Measurements from ENCODE around the gene RFPL1. TPM values are rescaled to one million over a fixed set of nuclear protein-coding genes. Genes with fewer than 3 reads are reported as not detected.
"Not testable (repeated sequence)": the region's sequence is repeated elsewhere in the genome, so short reads cannot be mapped to it uniquely, and the experiment has no call there.

Gene RFPL1
- 0.15 TPM in 1 of 2 replicates, not detected in the other for total RNA-seq

DNA sequence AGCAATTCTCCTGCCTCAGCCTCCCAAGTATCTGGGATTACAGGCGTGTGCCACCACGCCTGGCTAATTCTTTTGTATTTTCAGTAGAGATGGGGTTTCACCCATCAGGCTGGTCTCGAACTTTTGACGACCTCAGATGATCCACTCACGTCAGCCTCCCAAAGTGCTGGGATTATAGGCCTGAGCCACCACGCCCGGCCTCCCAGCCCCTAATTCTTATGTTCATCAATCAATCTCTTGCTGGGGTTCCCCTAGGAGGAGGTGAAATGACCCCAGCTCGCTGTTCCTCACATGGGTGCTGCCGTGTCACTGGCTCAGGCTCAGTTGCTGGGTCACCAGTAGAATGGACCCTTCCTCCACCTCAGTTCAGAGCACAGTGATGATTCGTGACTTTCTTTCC is at the start of gene RFPL1:
TSS of gene RFPL1 (plus strand) at position 301 of the 400 bp plus-strand sequence.
- intact Hi-C loops (cut with micrococcal nuclease) = not testable (repeated sequence)

DNA sequence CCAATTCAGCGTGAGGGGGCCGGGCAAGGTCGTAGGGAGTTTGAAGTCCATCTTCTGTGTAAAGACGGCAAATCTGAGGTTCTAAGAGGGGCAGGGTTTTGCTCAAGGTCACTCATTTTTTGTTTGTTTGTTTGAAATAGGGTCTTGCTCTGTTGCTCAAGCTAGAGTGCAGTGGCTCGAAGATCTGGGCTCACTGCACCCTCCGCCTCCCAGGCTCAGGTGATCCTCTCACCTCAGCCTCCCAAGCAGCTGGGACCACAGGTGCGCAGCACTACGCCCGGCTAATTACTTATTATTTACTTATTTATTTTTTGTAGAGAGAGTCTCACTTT is 49.7 kb upstream of the RFPL1 start:
- intact Hi-C loops (cut with micrococcal nuclease) = loop anchor here (1.0 to 5.0 kb wide), 6 partner anchors 27 to 449 kb away; partner anchors contain the start of genes ASCC2, EWSR1, GAS2L1 and NF2

DNA sequence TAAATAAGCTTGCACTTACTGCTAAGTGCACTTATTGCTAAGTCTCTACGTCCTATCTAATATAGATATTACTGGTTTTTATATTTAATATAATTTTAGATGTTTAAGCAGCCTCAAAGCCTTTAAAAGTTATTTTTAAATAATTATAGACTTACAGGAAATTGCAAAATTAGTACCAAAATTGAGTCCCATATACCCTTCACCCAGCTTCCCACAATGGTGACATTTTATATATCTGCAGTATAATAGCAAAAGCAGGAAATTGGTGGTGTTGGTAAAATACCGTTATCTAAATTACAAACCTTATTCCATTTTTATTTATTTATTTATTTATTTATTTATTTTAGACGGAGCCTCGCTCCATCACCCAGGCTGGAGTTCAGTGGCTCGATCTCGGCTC is 48.1 kb upstream of the RFPL1 start:
- intact Hi-C loops (cut with micrococcal nuclease) = no loop called here

DNA sequence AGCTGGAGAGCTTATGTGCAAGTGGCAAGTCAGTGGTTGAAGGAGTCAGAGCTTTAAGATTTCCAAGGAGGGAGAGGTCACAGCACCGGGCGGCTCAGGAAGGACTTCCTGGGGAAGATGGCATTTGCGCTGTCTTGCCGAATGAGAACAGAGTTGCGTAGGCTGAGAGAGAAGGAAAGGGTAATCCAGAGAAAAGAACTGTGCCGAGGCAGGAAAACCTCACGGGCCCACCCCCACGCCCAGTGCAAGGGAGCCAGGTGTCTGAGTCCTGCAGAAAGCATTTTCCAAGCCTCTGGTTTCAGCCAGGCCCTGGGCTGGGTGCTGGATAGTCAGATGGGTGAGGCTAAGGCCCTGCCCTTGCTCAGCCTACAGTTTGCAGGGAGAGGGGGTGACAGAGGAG is 46.8 kb upstream of the RFPL1 start:
- intact Hi-C loops (cut with micrococcal nuclease) = no loop called here

DNA sequence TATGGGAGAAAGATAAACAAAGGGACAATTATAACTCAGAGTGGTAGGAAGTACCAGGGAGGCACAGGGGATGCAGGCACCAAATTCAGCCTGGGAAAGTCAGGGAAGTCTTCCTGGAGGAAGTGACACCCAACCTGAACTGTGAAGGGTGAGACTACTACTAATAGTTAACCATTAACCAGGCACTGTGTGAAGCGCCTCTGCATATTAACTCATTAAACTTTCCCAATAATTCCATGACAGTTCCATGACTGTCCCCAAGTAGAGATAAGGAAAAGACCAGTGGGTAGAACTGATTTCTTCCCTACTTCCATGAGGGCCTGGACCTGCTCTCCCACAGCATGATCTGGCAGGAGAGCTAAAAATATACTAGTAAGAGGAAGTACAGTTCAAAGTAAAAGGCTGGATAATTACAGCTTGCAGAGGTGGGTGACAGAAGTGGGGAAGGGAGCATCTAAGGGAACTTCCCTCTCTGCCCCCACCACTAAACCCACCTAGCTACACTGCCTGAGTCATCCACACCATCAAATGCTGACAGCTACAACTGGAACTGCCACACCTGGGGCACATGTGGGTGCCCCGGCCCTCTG is 45.3 kb upstream of the RFPL1 start:
- intact Hi-C loops (cut with micrococcal nuclease) = no loop called here

DNA sequence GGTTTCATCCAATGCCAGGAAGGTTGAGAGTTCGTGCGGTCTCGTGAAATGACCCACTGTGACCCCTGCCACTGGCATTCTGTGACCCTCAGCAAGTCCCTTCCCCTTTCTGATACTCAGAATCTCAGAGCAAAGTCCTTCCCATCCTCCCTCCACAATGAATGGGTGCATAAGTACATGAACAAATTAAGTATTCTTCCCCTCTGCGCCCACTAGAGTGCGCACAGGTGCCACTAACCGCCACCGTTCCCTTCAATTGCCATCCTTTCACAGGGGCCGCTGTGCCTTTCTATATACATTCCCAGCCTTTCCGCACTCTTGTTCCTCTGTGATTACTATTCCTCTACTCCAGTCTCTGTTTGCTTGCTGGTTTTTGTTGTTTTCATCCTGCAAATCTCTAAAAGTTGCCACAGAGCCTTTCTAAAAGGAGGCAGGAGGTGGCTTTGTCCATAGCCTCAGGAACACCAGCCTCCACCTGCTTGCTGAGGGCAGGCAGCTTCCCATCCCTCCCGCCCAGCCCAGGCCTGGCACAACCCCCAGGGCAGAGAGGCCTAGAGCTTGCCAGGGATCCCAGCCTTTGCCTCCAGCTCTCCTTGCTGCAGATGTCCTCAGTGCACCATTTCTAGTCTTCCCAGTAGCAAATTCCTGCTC is 43.3 kb upstream of the RFPL1 start:
- intact Hi-C loops (cut with micrococcal nuclease) = loop anchor here (1.0 to 2.0 kb wide), 7 partner anchors 20 to 694 kb away; partner anchors contain the start of genes UQCR10 and ZMAT5

DNA sequence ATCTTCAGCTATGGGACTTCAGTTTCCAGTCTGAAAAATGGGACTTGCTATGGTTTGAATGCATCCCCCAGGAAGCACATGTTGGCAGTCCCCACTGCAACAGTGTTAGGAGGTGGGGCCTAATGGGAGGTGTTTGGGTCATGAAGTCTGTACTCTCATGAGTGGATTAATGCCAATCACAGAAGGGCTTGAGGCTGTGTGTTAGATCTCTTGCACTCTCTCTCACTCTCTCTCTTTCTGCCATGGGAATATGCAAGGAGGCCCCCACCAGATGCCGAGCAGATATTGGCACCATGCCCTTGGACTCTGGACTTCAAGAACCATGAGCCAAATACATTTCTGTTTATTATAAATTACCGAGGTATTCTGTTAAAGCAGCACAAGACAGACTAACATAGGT is 42.3 kb upstream of the RFPL1 start:
- intact Hi-C loops (cut with micrococcal nuclease) = no loop called here

DNA sequence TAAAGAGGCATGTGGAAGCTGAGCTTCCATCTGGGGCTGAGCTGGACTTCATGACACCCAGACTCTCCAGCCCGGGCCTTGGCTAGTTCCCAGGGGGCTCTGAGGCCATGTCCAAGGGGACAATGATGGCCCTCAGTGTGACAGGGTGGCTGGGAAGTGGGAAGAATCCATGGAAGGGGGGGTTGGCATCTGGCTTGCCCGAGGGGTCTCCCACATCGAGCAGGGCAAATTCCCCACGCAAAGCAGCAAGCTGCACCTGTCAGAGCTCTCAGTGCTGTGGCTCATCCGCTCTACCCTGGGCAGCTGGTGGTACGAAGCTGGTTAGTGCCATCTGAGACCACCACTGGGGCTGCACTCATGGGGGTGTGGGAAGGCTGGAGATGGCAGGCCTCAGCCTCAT is 40.6 kb upstream of the RFPL1 start:
- intact Hi-C loops (cut with micrococcal nuclease) = no loop called here

DNA sequence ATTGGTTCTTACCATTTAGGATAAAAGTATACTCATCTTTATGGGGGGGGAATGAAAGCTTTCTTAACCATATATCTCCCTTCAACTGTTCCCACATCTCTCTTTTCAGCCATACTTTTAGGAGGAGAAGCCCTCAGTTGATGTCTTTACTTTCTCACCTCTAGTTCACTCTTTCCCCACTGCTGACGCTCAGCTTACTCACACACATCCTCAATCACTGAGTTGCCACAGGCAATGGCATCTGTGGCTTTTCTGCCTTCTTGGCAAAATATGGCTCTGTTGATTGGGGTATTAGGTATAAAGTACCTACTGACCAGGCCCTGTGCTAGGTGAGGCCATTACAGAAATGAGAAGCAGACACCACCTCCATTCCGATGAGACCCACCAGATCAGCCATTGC is 37.8 kb upstream of the RFPL1 start:
- intact Hi-C loops (cut with micrococcal nuclease) = no loop called here

DNA sequence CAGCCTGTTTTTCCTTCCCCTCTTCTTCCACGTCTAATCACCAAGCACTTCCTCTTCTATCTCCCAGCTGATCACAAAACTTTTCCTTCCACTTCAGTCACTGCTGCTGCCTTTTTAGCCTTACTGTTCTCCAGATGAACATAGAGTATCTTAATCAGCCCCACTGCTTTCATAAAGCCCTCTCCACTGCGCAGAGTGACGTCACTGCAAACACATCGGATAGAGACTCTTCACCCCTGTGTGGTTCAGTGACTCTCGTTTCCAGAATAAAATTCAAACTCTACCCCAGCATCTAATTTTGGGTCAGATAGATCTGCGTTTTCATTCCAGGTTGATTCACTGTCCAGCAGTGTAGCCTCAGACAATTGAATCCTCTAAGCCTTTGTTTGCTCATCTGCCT is 36.8 kb upstream of the RFPL1 start:
- intact Hi-C loops (cut with micrococcal nuclease) = not testable (repeated sequence)

DNA sequence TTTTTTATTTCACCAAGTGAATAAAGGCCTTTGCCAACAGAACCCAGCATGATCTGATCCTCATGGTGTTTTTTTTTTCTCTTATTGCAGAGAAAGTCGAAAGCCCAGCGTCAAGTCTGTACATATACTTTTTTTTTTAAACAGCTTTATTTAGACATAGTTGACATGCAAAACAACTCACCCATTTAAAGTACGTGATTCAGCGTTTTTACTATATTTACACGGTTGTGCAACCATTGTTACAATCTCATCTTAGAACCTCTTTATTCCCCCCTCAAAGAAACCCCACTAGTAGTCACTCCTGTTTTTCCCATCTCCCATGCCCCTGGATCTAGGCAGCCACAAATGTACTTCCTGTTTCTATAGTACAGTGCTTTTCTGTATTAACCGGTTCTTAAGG is 29.4 kb upstream of the RFPL1 start:
- intact Hi-C loops (cut with micrococcal nuclease) = no loop called here

DNA sequence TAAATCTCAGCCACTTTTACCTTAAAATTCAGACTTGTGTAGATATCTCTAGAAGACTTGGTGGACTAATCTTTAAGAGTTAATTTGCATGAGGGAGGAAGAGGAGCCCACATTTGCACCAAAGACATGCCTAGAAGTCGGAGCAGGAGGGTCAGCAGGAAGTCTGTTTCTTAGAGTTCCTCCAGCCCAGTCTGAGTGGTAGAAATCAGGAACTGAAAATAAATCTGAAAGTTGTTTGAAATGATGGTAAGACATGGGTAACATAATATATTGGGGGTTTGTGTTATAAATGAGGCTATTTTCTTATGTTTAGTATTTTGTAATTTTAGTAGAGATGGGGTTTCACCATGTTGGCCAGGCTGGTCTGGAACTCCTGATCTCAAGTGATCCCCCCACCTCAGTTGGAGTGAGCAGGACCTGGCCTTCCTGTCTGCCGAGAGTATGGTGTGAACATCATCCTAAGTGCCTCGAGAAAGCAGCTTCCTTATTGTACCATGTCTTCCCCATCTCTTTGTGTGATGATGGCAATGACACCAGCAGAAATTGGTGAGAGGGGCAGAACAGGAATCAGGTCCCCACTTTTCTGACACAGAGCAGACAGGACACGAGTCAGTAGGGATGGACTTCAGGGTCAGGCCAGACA is 26.7 kb upstream of the RFPL1 start:
- intact Hi-C loops (cut with micrococcal nuclease) = not testable (repeated sequence)

DNA sequence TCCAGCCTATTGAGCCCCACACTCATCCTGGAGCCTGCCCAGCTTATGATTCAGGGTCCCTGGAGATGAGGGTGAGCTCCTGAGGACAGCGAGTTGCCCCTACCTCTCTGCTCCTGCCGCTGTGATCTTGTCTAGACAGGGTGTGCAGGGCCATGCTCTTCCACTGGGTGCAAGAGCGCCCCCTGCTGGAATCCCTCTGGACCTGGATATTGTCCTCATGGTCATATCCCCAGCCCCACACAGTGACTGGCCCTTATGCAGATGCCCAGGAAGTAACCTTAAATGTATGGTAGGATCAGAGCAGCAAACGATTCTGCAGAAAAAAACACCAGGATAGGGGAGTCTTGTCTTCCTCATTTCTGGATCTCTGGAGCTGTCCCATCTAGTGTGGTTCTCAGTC is 25.6 kb upstream of the RFPL1 start:
- intact Hi-C loops (cut with micrococcal nuclease) = not testable (repeated sequence)

DNA sequence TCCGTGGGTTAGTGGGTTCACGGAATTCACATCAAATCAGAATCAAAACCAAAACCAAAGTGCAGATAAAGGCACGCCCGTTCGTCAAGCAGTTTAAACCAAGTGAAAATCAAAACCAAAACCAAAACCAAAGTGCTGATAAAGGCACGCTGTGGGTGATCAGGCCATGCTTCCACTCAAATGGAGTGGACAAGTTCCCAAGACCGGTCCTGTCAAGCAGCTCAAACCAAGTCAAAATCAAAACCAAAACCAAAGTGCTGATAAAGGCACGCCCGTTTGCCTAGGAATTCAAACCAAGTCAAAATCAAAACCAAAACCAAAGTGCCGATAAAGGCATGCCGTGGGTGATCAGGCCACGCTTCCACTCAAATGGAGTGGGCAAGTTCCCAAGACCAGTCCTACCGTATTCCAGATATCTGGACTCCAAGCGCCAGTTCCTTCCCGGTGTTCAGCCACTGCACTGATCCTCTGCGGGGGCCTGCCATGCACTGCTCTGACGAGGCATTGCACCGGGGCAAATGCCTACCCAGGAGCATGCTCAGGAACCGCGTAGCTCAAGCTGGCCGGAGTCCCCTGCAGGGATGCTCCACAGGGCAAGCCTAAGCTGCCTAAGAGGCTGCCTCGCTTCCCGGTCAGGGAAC is 23.3 kb upstream of the RFPL1 start:
- intact Hi-C loops (cut with micrococcal nuclease) = loop anchor here (1.0 kb wide), 4 partner anchors 20 to 188 kb away; partner anchors contain the start of genes AP1B1, NF2 and THOC5

DNA sequence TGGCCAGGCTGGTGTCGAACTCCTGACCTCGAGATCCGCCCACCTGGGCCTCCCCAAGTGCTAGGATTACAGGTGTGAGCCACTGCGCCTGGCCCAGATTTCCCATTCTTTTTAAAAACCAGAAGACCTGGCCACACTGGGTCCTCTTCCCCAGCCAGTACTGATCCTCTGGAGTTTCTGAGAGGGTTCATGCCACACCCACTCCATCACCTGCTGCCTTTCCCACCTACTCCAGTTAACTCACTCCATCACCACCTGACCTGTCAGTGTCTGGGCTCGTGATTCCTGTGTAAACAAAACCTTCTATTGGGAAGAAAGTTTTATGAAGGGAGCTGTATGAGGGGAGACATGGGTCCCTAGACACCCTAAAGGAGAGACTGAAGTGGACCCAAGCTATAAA is 19.7 kb upstream of the RFPL1 start:
- intact Hi-C loops (cut with micrococcal nuclease) = not testable (repeated sequence)

DNA sequence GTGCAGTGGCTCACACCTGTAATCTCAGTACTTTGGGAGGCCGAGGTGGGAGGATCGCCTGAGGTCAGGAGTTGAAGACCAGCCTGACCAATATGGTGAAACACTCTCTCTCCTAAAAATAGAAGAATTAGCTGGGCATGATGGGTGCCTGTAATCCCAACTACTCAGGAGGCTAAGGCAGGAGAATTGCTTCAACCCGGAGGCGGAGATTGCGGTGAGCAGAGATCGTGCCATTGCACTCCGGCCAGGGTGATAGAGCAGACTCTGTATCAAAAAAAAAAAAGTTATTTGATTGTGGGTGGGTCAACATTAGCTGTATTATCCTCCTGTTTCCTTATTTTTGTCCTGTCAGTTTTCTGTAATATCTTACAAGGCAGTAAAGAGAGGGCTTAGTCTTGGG is 11.9 kb upstream of the RFPL1 start:
- intact Hi-C loops (cut with micrococcal nuclease) = no loop called here

DNA sequence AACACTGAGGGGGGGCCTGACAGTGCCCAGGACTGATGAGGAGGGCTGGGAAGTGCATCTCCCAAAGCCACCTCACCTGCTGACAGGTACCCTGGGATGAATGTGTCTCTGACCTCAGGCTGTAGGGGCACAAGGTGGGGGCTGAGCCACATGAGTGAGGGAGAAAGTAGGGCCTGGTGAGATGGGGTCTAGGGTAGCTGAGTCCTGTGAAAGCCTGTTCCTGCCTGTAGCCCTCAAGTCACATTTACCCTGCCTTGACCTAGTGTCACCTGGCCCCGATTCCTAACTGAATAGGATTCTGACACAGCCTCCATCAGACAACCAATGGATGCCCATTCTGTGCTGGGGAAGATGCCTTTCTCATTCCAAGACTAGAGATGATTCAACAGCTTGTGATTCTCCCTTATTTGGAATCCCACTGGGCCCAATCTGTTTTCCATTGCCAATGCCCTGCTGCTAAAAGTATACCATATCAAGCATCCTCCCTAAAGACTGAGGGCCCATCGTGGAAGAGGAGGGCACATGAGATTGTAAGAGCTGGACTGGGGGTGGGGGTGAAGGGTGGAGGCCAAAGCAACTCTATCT is 11.1 kb upstream of the RFPL1 start:
- intact Hi-C loops (cut with micrococcal nuclease) = no loop called here

DNA sequence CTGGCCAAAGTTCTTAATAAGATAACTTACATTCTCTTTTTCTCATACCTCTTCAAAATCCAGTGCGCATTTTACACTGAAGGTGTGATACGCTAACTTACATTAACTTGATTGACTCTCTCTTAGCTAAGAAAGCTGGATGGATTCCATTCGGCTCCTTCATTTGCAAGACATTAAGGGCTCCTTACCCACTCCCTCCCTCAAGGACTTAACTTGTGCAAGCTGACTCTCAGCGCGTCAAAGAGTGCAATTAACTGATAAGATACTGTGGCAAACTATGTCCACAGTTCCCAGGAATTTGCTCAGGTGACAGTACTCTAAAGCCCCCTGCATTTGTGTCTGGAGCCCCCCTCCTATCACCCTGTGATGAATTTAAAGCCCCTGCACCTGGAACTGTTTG is 6.4 kb upstream of the RFPL1 start:
- intact Hi-C loops (cut with micrococcal nuclease) = no loop called here

DNA sequence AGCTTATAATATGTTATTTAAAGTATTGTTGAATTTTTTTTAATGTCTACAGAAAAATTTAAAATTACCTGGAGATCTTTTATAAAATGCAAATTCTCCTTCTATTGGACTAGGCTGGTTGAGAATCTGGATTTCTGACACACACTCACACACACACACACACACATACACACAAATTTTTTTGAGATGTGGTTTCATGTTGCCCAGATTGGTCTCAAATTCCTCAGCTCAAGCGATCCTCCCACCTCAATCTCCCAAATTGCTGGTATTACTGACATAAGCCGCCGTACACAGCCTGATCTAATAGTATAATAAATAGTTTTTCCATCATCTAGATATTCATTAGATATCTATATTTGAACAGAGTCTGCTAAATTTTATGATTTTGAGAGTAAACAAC is 4.5 kb upstream of the RFPL1 start:
- intact Hi-C loops (cut with micrococcal nuclease) = no loop called here

DNA sequence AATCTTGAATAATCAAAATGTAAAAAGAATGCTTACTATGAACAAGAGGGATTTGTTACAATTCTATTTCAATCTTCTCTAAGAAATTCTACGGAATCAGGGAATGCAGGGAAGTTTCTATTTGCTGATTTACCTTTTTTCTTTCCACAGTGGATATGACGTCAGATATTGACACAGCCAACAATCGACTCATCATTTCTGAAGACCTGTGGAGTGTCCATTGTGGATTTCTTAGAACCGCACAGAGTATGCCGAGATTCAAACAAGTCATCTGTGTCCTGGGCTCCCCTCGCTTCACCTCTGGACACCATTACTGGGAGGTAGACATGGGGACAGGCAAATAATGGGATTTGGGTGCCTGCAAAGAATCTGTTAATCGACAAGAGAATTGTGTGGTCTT is 4.1 kb upstream of the RFPL1 start:
- intact Hi-C loops (cut with micrococcal nuclease) = no loop called here

DNA sequence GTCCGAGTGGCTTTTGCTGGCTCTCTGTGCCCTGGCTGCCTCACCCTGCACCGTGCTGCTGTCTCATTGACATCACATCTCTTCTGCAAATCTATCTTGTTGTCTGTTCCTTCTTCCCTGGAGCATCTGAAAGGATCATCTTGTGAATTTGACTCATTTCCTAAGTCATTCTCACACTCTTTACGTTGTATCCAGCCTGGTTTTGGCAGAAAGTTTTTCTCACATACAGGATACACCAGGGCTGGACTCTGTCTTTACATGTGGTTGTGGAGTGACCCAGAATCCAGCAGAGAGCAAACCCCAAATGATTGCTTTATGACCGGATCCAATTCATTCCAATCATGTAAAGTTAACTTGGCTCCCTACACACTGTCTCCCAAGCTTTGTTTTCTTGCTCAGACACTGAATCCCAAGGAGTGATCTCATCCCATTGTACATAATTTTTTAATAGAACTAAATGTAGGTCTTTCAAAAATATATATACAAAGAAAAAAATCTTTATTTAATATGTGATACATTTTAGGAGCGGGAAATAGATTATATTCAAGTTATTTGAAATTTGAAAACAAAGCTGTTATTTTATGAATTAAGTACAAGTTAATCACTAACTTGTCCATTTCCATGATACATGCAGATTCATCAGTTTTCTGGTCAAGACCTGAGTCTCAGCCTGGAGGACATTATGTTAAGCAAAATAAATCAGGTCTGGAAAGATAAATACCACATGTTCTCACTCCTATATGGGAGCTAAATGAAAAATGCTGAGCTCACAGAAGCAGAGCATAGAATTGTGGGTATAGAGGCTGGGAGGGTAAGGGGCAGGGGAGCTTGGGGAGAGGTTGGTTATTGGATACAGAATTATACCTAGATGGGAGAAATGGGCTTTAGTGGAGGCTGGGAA is 2.9 kb upstream of the RFPL1 start:
- intact Hi-C loops (cut with micrococcal nuclease) = no loop called here

Measured in T-helper 1 cell treated with Interleukin-12 subunit alpha and Interleukin-12 subunit beta and Interleukin-4 antibody, amounts not matched to agents 30 ng/mL and 1 ng/mL, for 36 hours (primary cell).